ENCODE results near the gene CFB. TPM values are rescaled to one million over a fixed set of nuclear protein-coding genes. Genes with fewer than 3 reads are reported as not detected.

CFB gene
- total and polyA plus RNA-seq, 9 of the 15 experiments (the other 6 are each of a cell fraction or from before 2014, with no cell fraction given), result 0.08 to 0.91 (median 0.22) TPM; not detected in 4

GRCh38 chr6:31958741-31959739 lies 13.1 kb downstream of the CFB start, which contains the start of the genes NELFE and SKIC2 (continued):
- TF ChIP-seq ZNF407 (IDR thresholded peaks at IDR 0.05; ENCODE audit: low read depth) (no peak), PPARD (CRISPR knock-in tag; IDR thresholded peaks at IDR 0.05) (peak; percentile 22; the same call in 1 of the 2 replicates), ZNF133 (CRISPR knock-in tag; IDR thresholded peaks at IDR 0.05) (0 out of 2 replicates have a peak, but pooled peaks have one; percentile 69), CBFB (CRISPR knock-in tag; IDR thresholded peaks at IDR 0.05) (no peak; the same call in 1 of the 2 replicates), ZNF217 (CRISPR knock-in tag; IDR thresholded peaks at IDR 0.05) (no peak), XRCC4 (IDR thresholded peaks at IDR 0.05; ENCODE audit: extremely low read depth, insufficient read depth, insufficient read length) (no peak), ZNF354B (CRISPR knock-in tag; IDR thresholded peaks at IDR 0.05) (no peak), ZBTB40 (IDR thresholded peaks at IDR 0.05) (peak; percentile 99), ZBTB40 (CRISPR knock-in tag; IDR thresholded peaks at IDR 0.05) (no peak), ZBED1 (IDR thresholded peaks at IDR 0.05) (no peak)
